Hair follicular keratinocyte (primary cell): ENCODE data around the gene MGME1. TPM values are rescaled to one million over a fixed set of nuclear protein-coding genes. Genes with fewer than 3 reads are reported as not detected.

Experiments used
- total RNA-seq: library from RNA; depleted of rRNA; stranded (reverse); fragments of >200 nt; gene quantifications from 2 replicates; pipeline ENCODE4 v1.2.3, GENCODE V29; 2015

The MGME1 gene, protein sequence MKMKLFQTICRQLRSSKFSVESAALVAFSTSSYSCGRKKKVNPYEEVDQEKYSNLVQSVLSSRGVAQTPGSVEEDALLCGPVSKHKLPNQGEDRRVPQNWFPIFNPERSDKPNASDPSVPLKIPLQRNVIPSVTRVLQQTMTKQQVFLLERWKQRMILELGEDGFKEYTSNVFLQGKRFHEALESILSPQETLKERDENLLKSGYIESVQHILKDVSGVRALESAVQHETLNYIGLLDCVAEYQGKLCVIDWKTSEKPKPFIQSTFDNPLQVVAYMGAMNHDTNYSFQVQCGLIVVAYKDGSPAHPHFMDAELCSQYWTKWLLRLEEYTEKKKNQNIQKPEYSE
- 7.2 and 12.9 TPM in 2 replicates for total RNA-seq

DNA sequence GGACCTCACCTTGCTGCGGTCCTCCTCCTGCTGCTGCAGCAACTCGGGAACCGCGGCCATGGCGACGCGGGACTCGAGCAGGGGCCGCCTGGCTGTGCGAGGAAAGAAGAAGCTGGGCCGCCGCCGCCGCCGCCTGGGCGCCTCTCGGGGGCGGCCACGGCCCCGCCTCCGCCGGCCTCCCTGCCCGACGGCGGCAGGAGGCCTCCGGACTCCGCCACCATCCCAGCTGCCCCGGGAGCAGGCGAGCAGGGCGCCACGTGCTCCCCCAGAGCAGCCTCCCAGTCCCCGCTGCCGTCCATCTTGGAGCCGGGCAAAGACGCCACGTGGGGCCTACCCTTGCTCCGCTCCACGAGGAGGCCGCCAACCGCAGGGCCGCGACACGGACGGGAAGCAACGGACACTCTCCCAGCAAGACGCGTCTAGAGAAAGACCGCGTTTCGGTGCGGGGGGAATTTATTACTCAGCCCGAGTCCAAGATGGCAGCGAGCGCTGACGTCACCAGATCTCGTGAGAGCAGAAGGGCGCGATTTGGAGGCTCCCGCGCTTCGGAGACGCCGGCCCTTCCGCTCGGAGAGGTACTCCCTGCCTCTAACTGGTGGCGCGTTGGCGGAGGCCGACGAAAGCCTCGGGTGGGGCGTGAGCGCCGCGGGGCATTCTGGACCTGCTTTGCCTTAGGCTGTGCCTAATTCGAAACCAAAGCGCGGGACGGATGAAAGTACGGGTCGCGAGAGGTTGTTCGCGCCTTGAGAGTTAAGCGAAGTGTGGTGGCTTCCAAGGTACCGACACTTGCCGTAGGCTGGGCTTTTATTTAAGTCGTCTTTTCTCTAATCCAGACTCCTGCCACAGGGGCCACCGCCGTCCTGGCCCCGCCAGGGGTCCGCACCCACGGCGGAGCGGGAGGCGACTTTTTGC lies at the start of gene MGME1, which contains the start of gene SNX5:
Gene MGME1 (plus strand): TSS at position 653 of the 912 bp plus-strand sequence. CDS start 842 bp downstream, outside the sequence.
Gene SNX5 (minus strand): TSS at position 429 of the 912 bp plus-strand sequence. CDS start 369 bp downstream, at position 60.

Other genes starting within 250 kb of the MGME1 start
- 88.2 and 115 TPM in 2 replicates for gene SNX5, start 224 bp upstream of the MGME1 start, total RNA-seq
- 7.4 and 14.6 TPM in 2 replicates for gene OVOL2, start 88.9 kb downstream of the MGME1 start, total RNA-seq
- gene KAT14, start 168.8 kb downstream of the MGME1 start, total RNA-seq = 9.0 and 12.5 TPM in 2 replicates
- 11.6 and 15.5 TPM in 2 replicates for gene PET117, start 168.8 kb downstream of the MGME1 start, total RNA-seq